DND-41 (cell line): ENCODE data around the gene DPF3.

Experiments
- EZH2 ChIP-seq: IDR thresholded peaks from 3 replicates; pipeline ENCODE4 v1.6.1; 2012; ENCODE audit warnings: borderline replicate concordance, low read depth, mild to moderate bottlenecking, moderate library complexity, low read length, inconsistent platforms; ENCODE audit not compliant: severe bottlenecking
- TF ChIP-seq, protein P1 (sequence below): IDR thresholded peaks from 2 replicates; pipeline ENCODE4 v1.5.1; 2012; ENCODE audit warnings: borderline replicate concordance, low read length, moderate library complexity, mild to moderate bottlenecking; ENCODE audit not compliant: poor library complexity, severe bottlenecking; ENCODE audit errors: extremely low read depth

DNA sequence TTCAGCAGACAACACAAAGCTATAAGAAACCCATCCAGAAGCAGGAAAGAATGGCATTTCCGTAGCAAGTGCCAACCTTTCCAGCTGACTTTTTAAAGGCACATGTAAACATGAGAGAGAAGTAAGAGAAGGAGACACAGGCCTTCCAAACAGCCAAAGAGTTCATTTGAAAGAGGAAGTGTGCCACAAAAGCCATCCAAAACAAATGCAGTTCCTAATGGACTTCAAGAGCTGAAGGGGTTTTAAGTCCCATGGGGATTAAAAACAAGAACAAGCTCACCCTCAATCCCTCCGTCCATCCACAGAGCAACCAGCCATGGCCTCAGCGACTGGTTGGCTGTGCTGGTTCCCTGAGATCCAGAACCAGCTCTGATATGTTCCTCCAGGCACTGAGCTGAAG, 4.5 kb upstream of the DPF3 start:
- TF ChIP-seq, protein P1, sequence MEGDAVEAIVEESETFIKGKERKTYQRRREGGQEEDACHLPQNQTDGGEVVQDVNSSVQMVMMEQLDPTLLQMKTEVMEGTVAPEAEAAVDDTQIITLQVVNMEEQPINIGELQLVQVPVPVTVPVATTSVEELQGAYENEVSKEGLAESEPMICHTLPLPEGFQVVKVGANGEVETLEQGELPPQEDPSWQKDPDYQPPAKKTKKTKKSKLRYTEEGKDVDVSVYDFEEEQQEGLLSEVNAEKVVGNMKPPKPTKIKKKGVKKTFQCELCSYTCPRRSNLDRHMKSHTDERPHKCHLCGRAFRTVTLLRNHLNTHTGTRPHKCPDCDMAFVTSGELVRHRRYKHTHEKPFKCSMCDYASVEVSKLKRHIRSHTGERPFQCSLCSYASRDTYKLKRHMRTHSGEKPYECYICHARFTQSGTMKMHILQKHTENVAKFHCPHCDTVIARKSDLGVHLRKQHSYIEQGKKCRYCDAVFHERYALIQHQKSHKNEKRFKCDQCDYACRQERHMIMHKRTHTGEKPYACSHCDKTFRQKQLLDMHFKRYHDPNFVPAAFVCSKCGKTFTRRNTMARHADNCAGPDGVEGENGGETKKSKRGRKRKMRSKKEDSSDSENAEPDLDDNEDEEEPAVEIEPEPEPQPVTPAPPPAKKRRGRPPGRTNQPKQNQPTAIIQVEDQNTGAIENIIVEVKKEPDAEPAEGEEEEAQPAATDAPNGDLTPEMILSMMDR: no peak
- no peak for TF ChIP-seq EZH2
